HG03175 (cell line): ENCODE results near the gene PHF20.
"Not testable (repeated sequence)": the region's sequence is repeated elsewhere in the genome, so short reads cannot be mapped to it uniquely, and the experiment has no call there.

Experiments used
- ATAC-seq: cut with Tn5 transposase; IDR thresholded peaks from one replicate; pipeline ENCODE4 v1.9.1; 2021; ENCODE audit warnings: mild to moderate bottlenecking, moderate library complexity; ENCODE audit not compliant: unreplicated experiment

The PHF20 gene

DNA sequence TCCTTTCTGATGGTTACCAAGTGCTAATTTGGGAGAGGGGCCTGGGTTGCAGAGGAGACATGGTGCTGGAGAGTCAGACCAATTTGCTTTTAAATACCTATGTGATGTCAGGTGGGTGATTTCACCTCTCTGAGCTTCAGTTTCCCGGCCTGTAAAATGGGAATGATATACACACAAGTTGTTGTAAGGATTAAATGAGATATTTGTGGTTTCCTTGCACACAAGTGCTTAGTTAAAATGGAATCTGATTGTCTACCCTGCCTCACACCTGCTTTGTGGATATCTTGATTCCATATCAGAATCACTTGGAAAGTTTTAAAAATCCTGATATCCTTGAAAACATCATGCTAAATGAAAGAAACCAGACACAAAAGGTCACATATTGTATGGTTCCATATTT lies 138.0 kb downstream of the PHF20 start:
- no peak for ATAC-seq

DNA sequence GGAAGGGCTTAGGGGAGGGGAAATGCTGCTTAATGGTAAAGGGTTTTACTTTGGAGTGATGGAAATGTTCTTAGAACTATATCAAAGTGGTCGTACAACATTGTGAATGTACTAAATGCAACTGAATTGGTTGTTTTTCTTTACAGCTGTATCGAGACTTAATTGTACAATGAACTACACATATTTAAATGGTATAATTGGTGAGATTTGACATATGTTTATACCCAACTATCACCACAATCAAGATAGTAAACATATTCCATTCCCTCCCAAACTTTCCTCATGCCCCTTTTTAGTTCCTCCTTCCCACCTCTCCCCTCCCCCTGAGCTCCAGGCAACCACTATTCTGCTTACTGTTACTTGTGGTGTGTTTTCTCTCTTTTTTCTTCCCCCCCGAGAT lies 138.4 kb downstream of the PHF20 start:
- no peak for ATAC-seq

DNA sequence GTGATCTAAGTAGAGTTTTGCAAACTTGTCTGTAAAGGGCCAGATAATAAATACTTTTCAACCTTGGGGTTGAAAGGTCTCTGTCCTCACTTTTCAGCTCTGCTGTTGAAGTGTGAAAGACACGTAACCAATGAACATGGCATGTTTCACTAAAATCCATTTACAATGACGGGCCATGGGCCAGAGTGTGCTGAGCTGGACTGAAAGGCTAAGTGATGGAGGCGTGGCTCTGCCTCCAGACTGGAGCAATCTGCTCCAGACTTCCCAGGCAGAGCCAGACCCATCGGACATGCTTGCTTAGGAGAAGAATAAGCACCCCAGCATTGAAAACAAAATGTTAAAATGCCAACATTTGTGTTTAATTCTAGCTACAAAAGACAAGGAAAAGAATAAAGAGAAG lies 141.1 kb downstream of the PHF20 start:
- no peak for ATAC-seq

DNA sequence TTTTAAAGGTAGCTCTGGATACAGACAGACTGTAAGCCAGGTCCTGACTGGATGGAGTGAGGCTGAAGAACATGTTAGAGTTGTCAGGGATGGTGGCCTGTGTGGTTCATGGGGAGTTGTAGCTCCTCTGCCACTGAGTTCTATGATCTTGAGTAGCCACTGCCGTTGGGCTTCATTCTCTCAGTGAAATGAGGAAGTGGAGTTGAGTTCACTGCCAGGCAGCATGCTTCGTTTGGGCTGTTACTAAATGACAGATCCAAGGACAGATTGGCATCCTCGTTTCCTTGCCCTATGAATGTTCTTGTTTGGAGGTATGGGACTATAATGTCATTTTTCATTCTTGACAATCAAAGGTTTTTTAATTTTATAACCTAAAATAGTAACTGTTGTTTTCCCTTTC lies 145.3 kb downstream of the PHF20 start:
- ATAC-seq: no peak

DNA sequence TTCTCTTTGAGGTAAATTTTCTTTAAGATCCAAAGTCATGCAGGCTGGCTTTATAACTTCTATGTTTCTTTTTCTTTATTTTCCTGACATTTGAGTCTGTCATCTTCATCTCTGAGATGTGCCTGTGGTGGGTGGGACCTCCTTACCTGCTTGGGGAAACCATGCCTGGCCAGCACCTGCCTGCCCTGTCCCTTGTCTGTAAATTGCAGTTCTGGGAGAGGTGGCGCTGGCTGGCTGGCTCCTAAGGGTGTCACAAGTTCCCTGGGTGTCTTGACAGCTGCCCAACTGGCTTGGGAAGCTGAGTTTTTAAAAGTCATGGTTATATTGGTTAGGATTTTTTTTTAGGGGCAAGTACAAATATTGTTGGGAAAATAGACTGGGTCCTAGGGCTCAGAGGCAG lies 146.2 kb downstream of the PHF20 start:
- no peak for ATAC-seq

DNA sequence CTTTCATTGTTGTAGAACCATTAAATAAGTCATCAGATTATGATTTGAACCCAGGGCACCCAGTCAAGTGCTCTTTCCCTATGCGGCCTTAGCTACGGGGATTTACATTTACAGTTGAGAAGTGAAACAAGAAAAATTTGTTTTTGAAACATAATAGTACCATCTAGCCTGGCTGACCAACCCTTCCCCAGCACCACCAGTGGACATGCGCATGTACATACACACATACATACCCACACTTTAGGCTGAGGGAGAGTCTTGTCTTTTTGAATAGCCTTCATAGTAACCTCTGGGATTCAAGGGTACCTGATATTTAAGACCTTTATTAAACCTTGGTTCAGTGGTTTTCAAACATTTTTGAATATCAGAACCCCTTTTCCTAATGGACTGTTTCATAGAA lies 148.7 kb downstream of the PHF20 start:
- no peak for ATAC-seq

DNA sequence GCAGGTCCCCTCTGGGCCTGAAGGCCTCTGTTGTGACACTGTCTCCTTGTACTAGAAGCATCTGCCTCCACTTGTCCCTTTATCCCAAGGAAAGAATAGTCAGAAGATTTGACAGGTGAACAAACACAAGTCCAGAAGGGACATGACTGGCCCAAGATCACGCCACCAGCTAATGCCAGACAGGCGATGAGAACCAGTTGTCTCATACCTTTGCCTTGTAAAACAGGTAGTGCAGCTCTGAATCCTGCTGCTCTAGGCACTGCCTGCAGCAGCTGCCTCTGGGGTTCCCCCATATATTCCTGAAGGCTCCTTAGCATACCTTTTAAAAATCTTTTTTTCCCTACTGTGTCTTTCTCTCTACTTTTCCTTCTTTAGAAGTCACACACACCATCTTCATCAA lies 157.5 kb downstream of the PHF20 start:
- ATAC-seq: no peak

DNA sequence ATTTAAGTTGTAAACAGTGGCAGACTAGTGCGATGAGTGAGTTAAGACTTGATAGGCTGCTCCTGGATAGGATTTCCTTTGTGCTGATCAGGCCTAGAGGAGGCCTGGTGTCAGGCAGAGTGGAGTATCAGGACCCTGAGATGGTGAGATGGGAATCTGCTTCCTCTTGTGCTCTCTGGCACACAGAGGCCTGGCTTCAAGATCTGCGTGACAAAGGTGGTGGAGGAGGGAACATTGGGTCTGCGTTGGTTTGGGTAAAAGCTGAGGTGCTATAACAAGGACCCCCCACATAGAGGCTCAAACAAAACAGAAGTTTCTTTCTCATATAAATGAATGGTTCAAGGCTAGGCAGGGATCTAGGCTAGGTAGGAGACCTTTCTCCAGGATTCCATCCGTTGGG lies 162.2 kb downstream of the PHF20 start:
- no peak for ATAC-seq

DNA sequence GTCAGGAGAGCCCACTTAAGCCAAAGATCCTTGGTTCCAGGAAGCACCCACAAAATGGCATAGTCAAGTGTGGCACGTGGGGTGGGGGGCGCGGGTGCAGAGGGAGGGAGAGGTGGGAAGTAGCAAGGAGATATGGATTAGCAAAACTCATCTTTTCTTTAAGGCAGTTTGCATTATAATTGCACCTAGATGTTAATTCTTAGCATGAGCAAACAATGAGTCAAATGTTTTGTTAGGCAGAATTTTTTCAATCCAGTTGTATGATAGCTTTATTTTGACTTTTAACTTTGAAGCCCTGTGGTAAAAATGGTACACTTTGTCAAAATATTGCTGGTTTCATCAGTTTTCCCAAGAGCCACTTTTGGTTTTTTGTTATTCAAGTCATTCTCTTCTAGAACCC lies 167.4 kb downstream of the PHF20 start:
- no peak for ATAC-seq

DNA sequence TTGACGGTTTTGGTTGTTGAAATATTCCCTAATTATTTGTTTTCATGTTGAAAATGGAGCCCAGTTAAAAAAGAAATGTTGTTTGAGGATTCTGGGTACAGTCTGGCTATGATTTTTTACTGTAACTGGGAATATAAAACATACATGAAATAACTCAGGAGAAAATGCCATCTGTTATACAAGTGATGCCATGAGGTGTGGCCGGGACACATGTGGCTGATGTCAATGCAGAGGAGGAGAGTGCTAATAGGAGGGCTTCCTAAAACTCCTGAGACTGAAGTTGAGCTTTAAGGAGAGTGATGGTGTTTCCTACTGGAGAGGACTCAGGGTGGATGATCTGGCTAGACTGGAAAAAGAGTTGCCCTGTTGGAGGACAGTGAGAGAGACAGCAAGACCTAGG lies 169.8 kb downstream of the PHF20 start:
- no peak for ATAC-seq

DNA sequence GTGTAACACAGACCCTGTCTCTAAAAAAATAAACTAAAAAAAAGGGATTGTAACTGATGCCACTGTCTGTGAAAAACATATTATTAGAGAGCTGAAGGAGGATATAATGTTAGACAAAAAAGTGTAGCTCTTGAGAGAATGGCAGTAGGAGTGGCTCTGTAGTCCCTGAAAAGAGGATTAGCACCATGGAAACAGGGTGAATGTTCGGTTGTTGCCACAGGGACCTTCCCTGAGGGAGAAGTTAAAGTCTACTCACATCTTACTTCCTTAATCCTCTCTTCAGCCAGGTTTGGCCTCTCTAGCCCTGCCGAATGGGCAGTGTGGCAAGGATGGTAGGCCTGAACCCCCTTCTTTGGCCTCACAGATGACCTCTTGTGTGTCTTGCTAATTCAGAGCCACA lies 170.4 kb downstream of the PHF20 start:
- no peak for ATAC-seq

DNA sequence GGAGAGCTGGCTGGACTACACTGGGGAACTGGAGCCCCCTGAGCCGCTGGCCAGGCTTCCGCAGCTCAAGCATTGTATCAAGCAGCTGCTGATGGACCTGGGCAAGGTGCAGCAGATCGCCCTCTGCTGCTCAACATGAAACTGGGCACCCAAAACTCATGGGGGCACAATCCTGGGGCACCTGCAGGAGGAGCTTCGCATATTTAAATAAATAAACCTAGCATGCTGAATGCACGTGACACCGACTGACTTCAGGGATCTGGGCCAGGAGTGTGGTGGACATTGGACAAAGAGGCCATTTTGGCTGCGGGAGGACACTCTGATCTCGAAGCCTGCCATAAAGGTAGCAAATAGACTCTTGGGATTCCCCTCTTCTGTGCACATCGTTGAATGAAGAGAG lies 175.7 kb downstream of the PHF20 start:
- ATAC-seq: no peak

DNA sequence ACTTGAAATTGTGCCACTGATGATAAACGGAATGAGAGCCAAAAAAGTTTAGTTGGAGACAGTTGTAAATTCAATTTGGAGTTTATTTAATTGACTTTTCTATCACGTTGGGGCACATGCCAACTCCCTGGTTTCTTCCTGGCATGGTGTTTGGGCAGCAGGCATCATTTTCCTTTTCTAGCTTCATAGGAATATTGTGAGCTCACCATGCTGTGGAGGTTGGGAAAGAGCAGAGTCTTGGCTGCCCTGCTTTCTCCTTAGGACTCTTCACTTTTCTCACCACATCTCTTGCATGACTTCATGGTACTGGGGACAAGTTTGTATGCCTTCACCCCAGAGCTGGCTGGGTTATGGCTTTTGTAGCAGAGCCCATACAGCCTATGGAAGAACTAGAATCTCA lies 176.1 kb downstream of the PHF20 start:
- no peak for ATAC-seq

DNA sequence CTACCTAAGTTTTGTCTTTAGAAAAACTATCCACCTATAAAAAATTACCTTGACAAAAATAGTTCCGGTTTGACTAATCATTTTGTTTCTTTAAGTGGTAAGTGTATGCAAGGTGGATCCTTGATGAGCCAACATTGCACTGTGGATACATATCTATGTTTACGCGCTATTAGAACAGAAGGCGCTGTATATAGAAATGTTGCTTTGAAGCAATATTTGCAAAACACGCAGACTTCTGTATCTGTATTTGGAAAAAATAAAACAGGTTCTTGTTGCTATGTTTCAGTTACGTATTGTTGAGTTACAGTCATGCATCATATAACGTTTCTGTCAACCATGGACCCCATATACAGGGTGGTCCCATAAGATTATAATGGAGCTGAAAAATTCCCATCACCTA lies 178.3 kb downstream of the PHF20 start:
- ATAC-seq: no peak

DNA sequence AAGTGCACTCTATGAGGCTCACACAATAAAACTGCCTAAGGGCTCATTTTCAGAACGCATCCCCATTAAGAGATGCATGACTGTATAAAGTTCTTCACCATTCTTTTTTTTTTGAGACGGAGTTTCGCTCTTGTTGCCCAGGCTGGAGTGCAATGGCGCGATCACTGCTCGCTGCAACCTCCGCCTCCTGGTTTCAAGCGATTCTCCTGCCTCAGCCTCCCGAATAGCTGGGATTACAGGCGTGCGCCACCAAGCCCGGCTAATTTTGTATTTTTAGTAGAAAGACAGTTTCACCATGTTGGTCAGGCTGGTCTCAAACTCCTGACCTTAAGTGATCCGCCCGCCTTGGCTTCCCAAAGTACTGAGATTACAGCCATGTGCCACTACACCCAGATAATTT lies 180.3 kb downstream of the PHF20 start:
- ATAC-seq: not testable (repeated sequence)

DNA sequence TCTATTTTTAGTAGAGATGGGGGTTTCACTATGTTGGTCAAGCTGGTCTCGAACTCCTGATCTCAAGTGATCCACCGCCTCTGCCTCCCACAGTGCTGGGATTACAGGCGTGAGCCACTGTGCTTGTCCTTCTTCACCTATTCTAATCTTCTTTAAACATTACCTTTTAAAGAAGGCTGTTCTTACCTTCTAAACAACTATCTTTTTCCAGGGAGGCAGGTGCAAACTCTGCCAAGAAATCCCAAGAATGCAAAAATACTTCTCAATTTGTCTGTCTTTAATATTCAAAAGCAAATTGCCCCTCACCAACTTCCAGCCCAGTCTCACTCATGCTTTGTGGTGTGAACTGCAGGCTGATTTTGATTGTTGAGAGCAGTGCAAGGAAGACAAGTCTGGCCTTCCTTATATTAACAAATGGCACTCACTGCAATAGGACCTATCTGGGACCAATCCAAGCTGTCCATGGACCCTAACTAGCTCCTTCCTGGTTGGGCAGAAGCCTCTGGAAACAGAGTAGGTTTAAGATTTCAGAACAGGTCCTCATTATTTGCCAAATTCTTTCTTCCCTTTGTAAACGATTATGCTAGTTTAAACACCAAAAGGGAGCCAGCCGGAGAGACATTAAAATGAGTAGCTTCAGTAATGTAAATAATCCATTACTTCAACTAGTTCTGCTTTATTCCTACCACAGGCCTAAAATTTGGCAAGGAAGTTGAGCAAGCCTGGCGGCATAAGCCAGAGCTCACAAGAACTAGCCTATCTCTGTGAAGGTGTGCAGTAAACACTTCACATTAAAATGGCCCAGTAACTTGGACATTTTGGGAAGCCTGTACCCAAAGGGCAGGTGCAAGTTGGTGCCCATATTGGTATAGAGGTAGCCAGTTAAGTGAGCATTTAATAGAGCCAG lies 180.9 kb downstream of the PHF20 start:
- no peak for ATAC-seq

DNA sequence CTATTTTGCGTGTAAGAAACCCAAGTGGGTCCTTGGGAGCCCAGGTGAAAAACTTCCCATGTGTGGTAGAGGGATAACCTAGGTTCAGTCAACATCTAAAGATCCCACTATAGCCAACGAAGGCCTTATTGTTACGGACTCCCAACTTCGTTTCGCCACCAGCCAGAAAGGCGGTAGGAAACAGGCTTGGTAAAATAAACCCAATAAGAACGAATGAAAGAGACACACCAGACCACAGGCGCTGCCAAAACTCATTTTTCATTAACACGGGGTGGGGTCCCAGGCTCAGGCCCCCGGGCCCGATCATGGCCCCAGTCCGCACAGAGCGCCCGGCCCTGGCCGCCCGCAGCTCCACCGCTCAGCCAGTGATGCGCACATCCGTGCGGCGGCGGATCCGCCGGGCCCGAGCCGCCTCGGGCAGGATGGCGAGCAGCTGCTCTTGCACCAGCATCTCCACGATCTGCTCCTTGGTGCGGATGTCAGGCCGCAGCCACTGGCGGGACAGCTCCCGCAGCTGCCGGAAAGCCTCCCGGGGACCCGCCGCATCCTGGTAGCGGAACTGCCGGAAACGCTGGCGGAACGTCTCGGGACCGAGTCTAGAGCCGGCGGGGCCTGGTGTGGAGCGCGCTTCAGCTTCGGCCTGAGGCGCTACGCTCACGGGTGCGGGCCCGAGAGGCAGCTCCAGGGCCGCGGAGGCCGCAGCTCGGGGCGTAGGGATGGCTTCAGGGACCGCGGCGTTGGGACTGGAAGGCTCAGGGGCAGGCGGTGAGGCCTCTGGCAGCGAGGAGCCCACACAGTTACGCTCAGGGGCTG lies 181.8 kb downstream of the PHF20 start:
- ATAC-seq: peak; percentile 20

DNA sequence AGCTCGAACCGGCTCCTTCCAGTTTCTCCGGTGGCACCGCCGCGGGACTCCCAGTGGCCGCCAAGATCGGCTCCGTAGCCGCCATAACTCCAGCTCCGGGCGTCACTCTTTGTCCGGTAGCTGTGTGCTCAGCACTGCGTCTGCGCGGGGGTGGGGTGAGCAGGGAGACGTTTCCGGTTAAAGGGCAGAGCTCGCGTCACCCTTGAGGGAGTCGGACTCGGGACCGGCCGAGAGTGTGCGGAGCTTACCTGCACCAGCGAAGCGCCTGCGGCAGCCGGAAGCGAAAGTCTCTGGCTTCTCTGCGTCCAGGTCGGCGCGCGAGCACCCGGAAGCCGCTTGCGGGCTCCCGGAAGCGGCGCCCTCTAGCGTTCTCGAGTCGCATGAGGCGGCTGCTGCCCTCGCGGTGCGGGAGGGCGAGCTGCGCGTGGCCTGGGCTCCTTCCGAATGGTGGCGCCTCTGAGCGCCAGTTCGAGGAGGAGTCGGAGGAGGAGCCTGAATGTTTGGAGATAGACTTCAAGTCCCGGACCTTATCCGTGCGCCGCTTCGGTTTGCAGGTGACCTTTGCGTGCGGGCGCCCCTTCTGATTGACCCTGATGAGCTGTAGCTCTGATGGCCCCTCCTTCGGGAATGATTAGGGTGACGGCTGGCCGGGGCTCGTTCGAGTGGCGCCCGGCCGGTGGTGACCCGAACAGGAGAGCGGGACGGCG lies 182.5 kb downstream of the PHF20 start, which contains the start of gene SCAND1:
SCAND1 (minus strand) TSS at position 303 of the 707 bp plus-strand sequence; CDS start at position 85, 218 bp downstream.
- peak; percentile 87 for ATAC-seq

DNA sequence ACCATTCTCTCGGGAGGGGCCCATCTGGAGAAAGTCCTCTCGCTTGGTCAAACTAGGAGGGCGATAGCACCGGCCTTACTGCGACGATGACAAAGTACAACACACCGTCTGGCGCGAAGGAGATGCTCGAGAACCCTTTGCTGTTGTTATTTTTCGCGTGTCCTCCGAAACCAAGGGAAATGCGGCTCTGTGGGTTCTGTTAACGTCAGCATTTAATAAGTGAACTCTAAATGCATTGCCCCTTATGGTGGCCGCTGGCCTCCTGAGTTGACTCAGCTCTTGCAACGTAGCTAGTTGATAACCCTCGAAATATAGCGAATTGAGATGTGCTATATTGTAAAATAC lies 183.1 kb downstream of the PHF20 start:
- ATAC-seq: no peak

DNA sequence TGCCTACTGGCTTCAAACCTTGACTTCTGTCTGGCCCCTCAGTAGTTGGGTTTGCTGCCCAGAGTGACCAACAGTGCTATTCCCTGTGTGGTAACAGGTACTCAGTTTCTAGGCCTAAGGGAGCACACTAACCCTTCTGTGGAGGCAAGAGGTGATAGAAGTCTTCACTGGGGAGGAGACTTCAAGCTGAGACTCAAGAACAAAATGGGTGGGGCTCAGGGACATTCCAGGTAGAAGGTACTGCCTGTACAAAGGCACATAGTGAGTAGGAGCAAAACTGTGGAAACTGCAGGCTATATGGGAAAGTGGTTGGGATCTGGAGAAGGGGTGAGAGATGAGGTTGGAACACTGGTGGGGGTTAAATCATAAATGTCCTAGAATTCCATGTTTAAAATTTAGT lies 184.8 kb downstream of the PHF20 start:
- ATAC-seq: no peak

DNA sequence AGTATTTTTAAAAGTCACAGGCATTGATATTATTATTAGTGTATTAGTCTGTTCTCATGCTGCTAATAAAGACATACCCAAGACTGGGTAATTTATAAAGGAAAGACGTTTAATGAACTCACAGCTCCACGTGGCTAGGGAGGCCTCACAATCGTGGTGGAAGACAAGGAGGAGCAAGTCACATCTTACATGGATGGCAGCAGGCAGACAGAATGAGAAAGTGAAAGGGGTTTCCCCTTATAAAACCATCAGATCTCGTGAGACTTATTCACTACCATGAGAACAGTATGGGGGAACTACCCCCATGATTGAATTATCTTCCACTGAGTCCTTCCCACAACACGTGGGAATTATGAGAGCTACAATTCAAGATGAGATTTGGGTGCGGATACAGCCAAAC lies 187.5 kb downstream of the PHF20 start:
- not testable (repeated sequence) for ATAC-seq
